ENCODE data around the gene SPC24.
"Not testable (repeated sequence)": the region's sequence is repeated elsewhere in the genome, so short reads cannot be mapped to it uniquely, and the experiment has no call there.

The SPC24 gene

DNA sequence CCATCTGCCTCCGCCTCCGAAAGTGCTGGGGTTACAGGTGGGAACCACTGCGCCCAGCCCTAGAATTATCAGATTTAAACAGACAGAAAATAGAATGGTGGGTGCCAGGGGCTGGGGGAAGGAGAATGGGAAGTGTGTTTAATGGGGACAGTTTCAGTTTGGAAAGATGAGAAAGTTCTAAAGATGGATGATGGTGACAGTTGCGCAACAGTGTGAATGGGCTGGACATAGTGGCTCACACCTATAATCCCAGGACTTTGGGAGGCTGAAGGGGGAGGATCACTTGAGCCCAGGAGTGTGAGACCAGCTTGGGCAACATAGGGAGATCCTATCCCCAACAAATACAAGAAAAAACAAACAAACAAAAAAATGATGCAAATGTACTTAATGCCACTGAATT lies 25.9 kb upstream of the SPC24 start:
- Histone ChIP-seq H3K27me3 (ENCODE audit: insufficient read depth, poor library complexity, severe bottlenecking) (no peaks in the 10 kb centered on the region), H3K36me3 (ENCODE audit: low read depth) (peaks cover 9% of the 10 kb centered on the region; the same call in 1 of the 2 replicates), H3K9me3 (ENCODE audit: severe bottlenecking) (no peaks in the 10 kb centered on the region), H3K4me3 (ENCODE audit: severe bottlenecking) (no peak overlapping the region), H3K4me1 (ENCODE audit: insufficient read depth, poor library complexity, severe bottlenecking) (no peaks in the 10 kb centered on the region), H3K27ac (ENCODE audit: poor library complexity, severe bottlenecking) (no peak overlapping the region)
- TF ChIP-seq, protein P1, sequence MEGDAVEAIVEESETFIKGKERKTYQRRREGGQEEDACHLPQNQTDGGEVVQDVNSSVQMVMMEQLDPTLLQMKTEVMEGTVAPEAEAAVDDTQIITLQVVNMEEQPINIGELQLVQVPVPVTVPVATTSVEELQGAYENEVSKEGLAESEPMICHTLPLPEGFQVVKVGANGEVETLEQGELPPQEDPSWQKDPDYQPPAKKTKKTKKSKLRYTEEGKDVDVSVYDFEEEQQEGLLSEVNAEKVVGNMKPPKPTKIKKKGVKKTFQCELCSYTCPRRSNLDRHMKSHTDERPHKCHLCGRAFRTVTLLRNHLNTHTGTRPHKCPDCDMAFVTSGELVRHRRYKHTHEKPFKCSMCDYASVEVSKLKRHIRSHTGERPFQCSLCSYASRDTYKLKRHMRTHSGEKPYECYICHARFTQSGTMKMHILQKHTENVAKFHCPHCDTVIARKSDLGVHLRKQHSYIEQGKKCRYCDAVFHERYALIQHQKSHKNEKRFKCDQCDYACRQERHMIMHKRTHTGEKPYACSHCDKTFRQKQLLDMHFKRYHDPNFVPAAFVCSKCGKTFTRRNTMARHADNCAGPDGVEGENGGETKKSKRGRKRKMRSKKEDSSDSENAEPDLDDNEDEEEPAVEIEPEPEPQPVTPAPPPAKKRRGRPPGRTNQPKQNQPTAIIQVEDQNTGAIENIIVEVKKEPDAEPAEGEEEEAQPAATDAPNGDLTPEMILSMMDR (IDR thresholded peaks at IDR 0.05; ENCODE audit: poor library complexity, severe bottlenecking) = no peak
- no peak for DNase-seq (ENCODE audit: low spot score)
- no peak for ATAC-seq (ENCODE audit: low read depth)

DNA sequence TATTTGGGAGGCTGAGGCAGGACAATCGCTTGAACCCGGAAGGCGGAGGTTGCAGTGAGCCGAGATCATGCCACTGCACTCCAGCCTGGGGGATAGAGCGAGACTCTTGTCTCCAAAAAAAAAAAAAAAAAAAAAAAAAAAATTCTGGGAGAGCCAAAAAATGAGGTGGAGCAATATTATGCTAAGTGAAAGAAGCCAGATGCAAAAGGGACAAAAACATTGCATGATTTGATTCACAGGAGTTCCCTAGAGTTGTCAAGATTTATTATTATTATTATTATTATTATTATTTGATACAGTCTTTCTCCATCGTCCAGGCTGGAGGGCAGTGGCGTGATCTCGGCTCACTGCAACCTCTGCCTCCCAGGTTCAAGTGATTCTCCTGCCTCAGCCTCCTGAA lies 25.4 kb upstream of the SPC24 start:
- not testable (repeated sequence) for H3K4me3 ChIP-seq (ENCODE audit: severe bottlenecking); H3K27me3 ChIP-seq (ENCODE audit: insufficient read depth, poor library complexity, severe bottlenecking); H3K27ac ChIP-seq (ENCODE audit: poor library complexity, severe bottlenecking); ATAC-seq (ENCODE audit: low read depth); DNase-seq (ENCODE audit: low spot score); H3K9me3 ChIP-seq (ENCODE audit: severe bottlenecking); H3K4me1 ChIP-seq (ENCODE audit: insufficient read depth, poor library complexity, severe bottlenecking)
- peaks cover 14% of the 10 kb centered on the region; the same call in 1 of the 2 replicates for H3K36me3 ChIP-seq (ENCODE audit: low read depth)

DNA sequence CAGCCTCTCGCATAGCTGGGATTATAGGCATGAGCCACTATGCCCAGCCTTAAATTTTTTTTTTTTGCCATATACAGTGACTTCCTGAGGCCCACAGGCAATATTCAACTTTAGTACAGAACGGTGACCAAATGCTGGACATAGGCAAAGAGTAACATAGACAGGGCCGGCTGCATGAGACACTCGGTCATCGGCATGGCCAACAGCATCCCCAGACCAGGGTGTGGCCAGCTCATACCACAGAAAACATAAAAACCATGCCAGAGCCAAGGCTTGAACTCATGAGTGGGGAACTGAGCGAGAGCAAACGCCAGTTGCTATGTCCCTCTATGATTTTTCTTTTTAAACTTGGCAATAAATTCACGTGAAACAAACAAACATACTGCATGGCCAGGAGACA lies 24.8 kb upstream of the SPC24 start:
- no peak for ATAC-seq (ENCODE audit: low read depth)
- Histone ChIP-seq H3K4me1 (ENCODE audit: insufficient read depth, poor library complexity, severe bottlenecking) (no peaks in the 10 kb centered on the region), H3K27ac (ENCODE audit: poor library complexity, severe bottlenecking) (no peak overlapping the region), H3K36me3 (ENCODE audit: low read depth) (peaks cover 15% of the 10 kb centered on the region; the same call in 1 of the 2 replicates), H3K27me3 (ENCODE audit: insufficient read depth, poor library complexity, severe bottlenecking) (no peaks in the 10 kb centered on the region), H3K4me3 (ENCODE audit: severe bottlenecking) (no peak overlapping the region), H3K9me3 (ENCODE audit: severe bottlenecking) (no peaks in the 10 kb centered on the region)
- DNase-seq (ENCODE audit: low spot score) = no peak
- TF ChIP-seq, protein P1 (IDR thresholded peaks at IDR 0.05; ENCODE audit: poor library complexity, severe bottlenecking) = no peak

DNA sequence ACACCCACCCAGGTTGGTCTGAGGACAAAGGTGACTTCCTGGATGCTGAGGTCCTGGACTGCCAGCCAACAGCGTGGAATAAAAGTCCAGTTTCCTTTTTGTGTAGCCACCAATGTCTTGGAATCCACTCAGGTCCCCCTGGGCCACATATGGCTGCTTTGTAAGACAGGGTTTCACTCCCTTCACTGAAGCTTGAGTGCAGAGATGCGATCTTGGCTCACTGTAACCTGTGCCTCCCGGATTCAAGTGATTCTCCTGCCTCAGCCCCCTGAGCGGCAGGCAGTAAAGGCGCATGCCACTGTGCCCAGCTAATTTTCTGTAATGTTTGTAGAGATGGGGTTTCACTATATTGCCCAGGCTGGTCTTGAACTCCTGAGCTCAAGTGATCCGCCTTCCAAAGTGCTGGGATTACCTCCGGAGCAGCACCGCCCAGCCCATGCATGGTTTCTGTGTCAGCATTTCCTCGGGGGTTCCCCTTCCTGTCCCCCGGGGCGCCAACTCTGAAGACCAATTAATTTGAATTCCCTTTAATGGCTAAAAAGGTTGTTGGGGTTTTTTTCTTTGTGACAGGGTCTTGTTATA lies 24.2 kb upstream of the SPC24 start:
- peaks cover 15% of the 10 kb centered on the region; the same call in 1 of the 2 replicates for H3K36me3 ChIP-seq (ENCODE audit: low read depth)
- TF ChIP-seq, protein P1 (IDR thresholded peaks at IDR 0.05; ENCODE audit: poor library complexity, severe bottlenecking) = no peak
- ATAC-seq (ENCODE audit: low read depth) (no peak), DNase-seq (ENCODE audit: low spot score) (no peak)
- no peak overlapping the region for H3K4me3 ChIP-seq (ENCODE audit: severe bottlenecking)
- H3K27me3 ChIP-seq (ENCODE audit: insufficient read depth, poor library complexity, severe bottlenecking) = no peaks in the 10 kb centered on the region
- H3K4me1 ChIP-seq (ENCODE audit: insufficient read depth, poor library complexity, severe bottlenecking) = no peaks in the 10 kb centered on the region
- H3K27ac ChIP-seq (ENCODE audit: poor library complexity, severe bottlenecking) = no peak overlapping the region
- no peaks in the 10 kb centered on the region for H3K9me3 ChIP-seq (ENCODE audit: severe bottlenecking)

DNA sequence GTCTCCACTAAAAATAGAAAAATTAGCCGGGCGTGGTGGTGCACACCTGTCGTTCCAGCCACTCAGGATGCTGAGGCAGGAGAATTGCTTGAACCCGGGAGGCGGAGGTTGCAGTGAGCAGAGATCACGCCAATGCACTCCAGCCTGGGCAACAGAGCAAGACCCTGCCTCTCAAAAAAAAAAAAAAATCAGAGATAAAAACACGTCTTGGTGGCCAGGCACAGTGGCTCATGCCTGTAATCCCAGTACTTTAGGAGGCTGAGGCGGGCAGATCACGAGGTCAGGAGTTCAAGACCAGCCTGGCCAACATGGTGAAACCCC lies 23.5 kb upstream of the SPC24 start:
- DNase-seq (ENCODE audit: low spot score); H3K27ac ChIP-seq (ENCODE audit: poor library complexity, severe bottlenecking); H3K4me1 ChIP-seq (ENCODE audit: insufficient read depth, poor library complexity, severe bottlenecking); H3K9me3 ChIP-seq (ENCODE audit: severe bottlenecking); H3K4me3 ChIP-seq (ENCODE audit: severe bottlenecking); H3K27me3 ChIP-seq (ENCODE audit: insufficient read depth, poor library complexity, severe bottlenecking); ATAC-seq (ENCODE audit: low read depth): not testable (repeated sequence)
- peaks cover 20% of the 10 kb centered on the region; the same call in 1 of the 2 replicates for H3K36me3 ChIP-seq (ENCODE audit: low read depth)

DNA sequence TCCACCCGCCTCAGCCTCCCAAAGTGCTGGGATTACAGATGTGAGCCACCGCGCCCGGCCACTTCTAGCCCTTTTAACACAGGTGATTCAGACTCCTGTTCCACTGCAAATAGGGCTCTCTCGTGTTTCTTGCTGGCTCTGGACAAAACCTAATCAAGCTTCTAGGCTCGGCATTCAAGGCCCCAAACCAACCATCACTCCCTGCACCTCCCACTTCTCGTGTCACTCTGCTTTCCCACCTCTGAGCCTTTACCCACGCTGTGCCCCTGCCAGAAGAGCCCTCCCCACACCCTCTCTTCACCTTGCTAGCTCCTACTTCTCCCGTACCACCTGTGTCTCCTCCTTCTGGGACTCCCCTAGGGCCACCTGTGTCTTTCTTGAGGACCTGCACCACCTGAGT lies 22.0 kb upstream of the SPC24 start:
- no peak overlapping the region for H3K27ac ChIP-seq (ENCODE audit: poor library complexity, severe bottlenecking)
- H3K27me3 ChIP-seq (ENCODE audit: insufficient read depth, poor library complexity, severe bottlenecking) = no peaks in the 10 kb centered on the region
- peaks cover 31% of the 10 kb centered on the region; the same call in 1 of the 2 replicates for H3K36me3 ChIP-seq (ENCODE audit: low read depth)
- H3K4me3 ChIP-seq (ENCODE audit: severe bottlenecking) = no peak overlapping the region
- DNase-seq (ENCODE audit: low spot score) (no peak), ATAC-seq (ENCODE audit: low read depth) (no peak)
- TF ChIP-seq, protein P1 (IDR thresholded peaks at IDR 0.05; ENCODE audit: poor library complexity, severe bottlenecking) = no peak
- no peaks in the 10 kb centered on the region for H3K9me3 ChIP-seq (ENCODE audit: severe bottlenecking)
- H3K4me1 ChIP-seq (ENCODE audit: insufficient read depth, poor library complexity, severe bottlenecking) = no peaks in the 10 kb centered on the region

Measured in RWPE2 (cell line).